SKM-1 (cell line): ENCODE measurements around the gene MT1G.
"Not testable (repeated sequence)": the region's sequence is repeated elsewhere in the genome, so short reads cannot be mapped to it uniquely, and the experiment has no call there.

Experiments used
- DNase-seq: peaks from one replicate; lab custom pipeline; 2025; ENCODE audit not compliant: unreplicated experiment; lab: John Stamatoyannopoulos, UW

MT1G gene

DNA sequence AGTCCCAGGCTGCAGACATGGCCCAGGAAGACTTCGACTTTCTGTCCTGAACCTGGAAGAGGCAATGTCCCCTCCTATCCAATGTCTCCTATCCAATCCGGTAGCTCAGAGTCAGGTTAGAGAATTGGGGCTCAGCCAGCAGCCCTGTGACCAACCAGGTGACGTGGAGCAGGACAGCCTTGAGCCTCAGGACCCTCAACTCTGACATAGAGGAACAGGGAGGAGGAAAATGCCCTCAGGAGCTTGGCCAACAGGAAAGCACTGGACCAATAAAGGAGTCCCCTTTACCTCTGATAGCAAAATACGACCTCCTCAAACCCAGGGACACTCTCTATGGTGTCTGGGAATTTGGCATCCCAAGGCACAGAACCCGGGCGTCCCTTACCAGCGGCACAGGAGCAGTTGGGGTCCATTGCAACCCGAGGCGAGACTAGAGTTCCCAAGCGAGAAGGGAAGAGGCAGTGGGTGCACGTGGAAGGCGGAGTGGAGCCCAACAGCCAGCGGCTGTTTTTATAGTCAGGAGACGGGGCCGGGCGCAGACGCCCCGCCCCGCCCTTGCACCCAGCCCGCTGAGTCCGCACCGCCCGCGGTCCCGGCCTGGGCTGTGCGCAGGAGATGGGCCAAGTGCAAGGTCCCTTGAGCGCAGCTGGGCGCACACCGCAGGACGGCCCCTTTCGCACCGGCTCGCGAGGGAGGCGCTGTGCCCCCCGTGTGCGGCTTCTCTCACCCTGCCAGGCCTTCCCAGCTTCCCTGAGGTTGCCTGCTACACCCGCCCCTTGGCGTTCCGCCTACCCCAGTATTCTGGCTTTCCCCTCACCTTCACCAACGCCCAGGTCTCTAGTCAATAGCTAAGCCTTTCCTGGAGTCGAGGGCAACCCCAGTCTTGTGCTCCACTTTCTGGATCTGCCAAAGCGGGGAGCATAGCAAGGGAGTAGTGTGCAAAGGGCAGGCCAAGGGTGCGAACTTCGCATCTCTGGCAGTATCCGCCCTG is at the start of gene MT1G:
TSS of gene MT1G (minus strand) at position 485 of the 991 bp plus-strand sequence. CDS start at position 413, 72 bp downstream.
- DNase-seq = no peak

DNA sequence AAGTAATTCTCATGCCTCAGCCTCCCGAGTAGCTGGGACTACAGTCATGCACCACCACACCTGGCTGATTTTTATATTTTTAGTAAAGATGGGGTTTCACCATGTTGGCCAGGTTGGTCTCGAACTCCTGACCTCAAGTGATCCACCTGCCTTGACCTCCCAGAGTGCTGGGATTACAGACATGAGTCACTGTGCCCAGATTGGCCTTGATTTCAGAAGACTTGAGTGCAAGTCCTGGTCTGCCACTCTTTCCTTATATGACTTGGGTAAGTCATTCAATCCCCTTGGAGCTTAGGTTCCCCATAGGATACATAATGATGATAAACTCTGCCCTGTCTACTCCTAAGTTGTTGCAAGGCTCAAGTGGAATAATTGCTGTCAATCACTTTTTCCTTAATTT is 49.7 kb upstream of the MT1G start:
- not testable (repeated sequence) for DNase-seq

GRCh38 chr16:56716761-56717160 is 48.9 kb upstream of the MT1G start:
- no peak for DNase-seq

- DNase-seq = no peak
These were observed 47.3 kb upstream of the MT1G start for GRCh38 chr16:56715126-56715525.

- DNase-seq = no peak
These were observed 45.9 kb upstream of the MT1G start for GRCh38 chr16:56713794-56714193.

- DNase-seq = no peak
These were observed 44.0 kb upstream of the MT1G start for GRCh38 chr16:56711862-56712261.

DNA sequence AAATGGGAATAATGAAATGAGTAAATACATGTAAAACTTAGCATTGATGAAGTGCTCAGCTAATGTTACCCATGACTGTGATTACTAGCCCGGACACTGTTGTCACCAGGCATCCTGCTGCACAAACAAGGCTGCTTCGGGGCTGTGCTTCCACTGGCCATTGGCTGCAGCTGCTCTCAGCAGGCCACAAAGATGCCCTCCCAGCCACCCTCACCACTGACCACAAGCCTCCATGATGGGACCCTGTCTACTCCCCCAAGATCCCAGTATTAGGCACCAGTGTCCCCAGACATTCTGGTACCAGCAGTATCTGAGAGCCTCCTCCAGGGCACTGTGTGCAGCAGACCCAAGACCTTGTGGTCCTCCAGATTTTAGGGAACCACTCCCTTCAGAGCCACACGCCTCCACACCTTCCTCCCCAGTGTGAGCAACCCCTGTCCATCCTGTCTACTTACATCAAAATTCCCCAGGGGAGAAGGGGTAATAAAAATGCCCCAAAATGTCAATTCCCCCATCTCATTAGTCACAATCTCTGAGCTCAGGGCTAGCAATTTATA is 42.4 kb upstream of the MT1G start:
- DNase-seq = no peak

DNA sequence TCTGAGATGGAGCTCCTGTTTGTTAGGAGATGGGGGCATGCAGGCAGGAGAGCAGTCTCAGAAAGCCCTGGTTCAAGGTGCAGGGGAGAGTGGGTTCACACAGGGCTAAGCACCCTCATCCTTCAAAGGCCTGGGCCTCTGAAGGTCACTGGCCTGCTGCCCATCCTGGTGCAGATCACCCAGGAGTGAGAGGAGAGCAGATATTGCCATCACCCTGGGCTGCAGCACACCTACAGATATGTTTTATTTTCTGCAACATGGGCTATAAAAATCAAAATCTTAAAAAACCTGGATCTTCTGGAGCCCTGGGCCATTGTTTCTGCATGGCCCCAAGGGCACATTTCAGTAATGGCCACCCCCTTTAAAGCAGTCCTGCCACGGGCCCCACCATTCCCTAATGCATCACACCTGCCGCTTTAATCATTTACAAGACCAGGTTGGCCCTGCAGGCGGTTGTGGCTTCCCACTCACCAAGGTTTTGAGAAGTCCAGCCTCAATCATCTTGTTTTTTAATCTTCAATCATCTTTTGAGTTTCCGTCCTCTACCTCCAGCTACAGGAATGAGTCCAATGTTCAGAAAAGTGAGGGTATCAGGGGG is 41.7 kb upstream of the MT1G start:
- DNase-seq = no peak

DNA sequence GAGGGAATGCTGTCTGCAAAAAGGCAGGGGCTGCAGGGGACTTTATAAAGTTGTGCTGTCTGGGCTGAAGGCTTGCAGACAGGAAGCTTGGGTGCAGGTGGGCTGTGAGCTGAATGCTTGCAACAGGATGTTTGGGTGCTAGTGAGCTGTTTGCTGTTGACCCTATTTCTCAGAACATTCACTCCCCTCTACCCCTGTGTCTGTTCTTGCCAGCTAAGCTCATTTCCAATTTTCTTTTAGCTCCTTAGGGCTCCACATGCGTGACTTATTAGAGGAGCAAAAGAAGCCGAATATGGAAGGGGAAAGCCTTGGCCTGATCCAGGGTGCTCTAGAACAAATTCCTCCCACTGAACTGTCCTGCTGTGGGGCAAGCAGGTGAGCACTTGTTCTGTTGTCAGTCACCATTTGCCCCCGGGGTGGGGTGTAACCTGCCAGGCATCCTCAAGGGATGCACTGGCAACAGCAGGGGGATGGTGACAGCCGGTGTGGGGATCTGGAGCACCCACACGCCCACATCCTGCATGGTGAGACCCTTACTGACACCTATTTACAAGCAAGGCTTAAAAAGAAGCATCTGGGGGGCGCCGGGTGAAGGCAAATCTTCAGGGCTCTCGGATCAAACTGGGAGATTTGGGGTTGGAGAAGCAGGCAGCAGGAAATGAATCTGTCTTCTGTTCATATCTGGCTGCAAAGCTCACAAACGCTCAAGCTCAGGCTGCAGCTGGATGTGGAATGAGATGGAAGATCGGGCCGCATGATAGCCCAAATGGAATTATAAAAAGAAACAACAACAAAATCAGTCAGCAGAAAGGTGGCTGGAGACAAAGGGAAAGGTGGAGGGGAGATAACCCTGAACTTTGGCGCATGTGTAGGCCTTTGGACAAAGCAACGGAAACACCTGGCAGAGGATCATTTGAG is 40.9 kb upstream of the MT1G start:
- DNase-seq = no peak

- no peak for DNase-seq
These were observed 35.0 kb upstream of the MT1G start for GRCh38 chr16:56702836-56703235.

DNA sequence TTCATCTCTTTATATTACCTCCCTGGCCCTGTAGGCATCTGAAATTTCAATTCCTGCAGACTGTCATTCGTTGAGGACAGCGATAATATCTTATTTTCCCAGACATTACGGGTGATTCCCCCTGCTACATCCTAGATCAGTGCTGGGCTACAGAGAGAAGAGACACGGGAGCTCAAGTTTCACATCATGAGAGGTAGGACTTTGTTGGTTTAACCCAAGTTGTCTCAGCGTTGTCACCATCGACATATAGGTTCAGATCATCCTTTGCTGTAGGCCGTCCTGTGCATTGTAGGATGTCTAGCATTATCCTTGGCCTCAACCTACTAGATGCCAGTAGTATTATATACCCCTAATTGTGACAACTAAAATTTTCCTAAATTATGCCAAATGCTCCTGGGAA is 33.7 kb upstream of the MT1G start:
- no peak for DNase-seq

DNA sequence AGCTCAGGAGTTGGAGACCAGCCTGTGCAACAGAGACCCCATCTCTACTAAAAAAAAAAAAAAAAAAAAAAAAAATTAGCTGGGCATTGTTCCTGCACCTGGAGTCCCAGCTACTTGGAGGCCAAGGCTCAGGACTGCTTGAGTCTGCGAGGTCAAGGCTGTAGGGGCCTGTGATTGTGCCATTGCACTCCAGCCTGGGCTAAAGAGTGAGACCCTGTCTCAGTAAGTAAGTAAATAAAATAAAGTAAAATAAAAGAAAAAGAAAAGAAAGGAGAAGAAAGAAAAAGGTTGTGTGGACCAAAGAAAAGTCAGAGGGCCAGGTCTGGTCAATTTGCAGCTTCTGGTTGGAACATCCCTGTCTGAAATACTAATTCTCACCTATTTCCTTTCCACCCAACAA is 32.8 kb upstream of the MT1G start:
- DNase-seq = no peak

DNA sequence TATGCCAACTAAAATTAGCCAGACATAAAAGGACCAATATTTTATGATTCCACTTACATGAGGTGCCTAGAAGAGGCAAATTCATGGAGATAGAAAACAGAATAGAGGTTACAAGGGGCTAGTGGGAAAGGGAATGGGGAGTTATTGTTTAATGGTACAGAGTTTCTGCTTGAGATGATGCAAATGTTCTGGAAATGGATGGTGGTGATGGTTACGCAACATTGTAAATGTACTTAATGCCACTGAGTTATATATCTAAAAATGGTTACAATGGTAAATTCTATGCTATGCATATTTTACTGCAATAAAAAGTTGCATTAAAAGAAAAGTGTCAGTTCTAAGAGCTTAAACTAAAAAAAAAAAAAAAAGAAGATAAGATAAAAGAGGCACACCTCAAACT is 32.3 kb upstream of the MT1G start:
- DNase-seq = no peak

GRCh38 chr16:56697456-56698155 is 29.7 kb upstream of the MT1G start:
- DNase-seq = no peak

DNA sequence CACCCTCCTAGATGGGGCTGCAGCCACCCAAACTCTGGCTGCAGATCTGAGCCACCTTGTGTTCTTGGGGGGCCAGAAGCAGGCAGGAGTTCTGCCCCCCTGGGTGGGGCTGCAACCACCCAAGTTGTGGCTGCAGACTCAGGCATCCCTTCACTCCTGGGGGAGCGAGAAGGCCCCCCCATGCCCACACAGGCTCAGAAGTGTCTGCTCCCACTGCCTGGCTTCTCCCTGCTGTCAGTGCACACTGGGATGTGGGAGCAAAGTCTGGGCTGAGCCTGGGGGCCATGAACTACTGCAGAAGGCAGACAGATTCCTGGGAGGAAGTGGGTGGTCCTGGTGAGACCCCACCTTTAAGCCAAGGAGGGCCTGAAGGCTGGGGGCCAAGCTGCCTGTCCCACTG is 27.4 kb upstream of the MT1G start:
- DNase-seq = no peak

DNA sequence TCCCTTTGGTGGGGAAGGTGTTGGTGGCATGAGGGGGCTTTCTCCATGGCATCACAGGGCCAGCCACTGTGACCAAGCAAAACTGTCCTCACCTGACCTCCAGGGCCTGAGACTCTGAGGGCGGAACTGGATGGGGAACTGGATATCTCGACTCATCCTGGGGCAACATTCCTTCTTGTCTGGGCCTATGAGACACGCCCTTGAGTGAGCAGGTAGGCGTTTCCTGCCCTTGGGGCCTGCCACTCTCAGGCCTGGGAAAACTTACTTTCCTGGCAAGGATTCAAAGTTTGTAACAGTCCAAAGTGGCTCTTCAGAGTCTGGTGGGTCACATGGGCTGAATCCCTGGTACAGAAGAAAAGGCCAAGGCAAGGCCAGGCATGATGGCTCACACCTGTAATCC is 24.0 kb upstream of the MT1G start:
- no peak for DNase-seq

- no peak for DNase-seq
These were observed 22.7 kb upstream of the MT1G start for GRCh38 chr16:56690420-56691122.

DNA sequence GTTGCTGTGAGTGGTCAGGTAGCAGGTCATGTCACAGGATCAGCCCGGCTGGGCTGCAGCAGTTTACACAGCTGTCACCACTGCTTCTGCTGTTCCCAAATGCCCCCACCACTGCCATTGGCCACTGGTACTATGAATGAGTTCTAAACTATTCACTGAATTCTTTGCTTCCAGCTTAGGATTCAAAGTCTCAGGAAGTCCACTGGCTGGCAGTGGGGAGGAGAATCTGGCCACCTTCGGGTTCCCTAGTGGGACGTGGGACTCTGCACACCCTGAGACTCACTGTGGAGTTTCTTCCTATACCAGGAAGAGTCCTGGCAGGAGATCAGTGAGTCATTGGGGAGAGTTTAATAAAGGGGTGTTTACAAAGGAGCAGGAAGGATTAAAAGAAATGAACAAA is 21.3 kb upstream of the MT1G start:
- no peak for DNase-seq

- DNase-seq = no peak
These were observed 20.9 kb upstream of the MT1G start for GRCh38 chr16:56688762-56689161.

DNA sequence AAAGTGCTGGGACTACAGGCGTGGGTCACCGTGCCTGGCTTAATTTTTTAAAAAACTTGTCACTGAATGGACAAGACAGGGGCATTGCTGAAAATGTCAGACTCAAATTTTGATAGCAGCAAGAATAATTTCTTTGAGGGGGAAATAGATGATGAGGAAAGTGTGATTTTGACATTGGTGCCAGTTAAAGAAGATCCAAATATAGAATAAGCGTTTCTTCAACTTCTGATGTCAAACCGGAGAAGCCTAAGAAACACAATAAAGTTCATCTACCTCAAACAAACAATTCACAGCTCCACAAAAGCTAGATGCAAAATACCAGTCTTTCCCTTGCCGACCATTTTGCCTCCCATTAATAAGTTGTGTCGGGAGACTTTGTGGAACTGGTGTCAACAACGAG is 18.9 kb upstream of the MT1G start:
- DNase-seq = no peak
